ENCODE data around the gene UTS2. TPM values are rescaled to one million over a fixed set of nuclear protein-coding genes. Genes with fewer than 3 reads are reported as not detected.

Gene UTS2
- total and polyA plus RNA-seq, 2 of the 13 experiments (the other 11 are each of a cell fraction or from before 2014, with no cell fraction given): not detected

DNA sequence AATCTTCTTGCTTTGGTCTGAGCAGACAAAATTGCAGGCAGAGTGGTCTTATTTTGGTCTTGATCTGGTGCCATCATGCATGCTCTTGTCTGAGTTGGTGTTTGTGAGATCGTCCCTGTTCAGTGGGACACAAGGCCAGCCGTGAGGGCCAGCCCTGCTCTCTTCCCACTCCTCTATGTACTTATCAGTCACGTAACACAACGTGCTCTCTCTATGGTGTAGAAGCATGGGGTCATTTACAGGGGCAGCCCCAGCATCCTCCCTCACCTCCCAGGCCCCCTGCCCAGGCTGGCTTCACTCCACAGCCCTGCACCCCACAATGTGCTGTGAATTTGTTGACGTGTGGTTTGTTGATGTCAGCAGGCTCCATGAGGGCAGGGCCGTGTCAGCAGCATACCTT is 18.3 kb upstream of the UTS2 start:
- FAIRE-seq (no peak), ATAC-seq (no peak), DNase-seq (ENCODE audit: low spot score) (no peak)
- no peaks in the 10 kb centered on the region for H3K4me1 ChIP-seq (ENCODE audit: insufficient read depth, low read length)
- H3K4me2 ChIP-seq (ENCODE audit: low read depth, low read length): no peak overlapping the region
- 16% methylated on average over 5 of the region's 6 CpGs for WGBS (ENCODE audit: low lambda C conversion rate)
- no peaks in the 10 kb centered on the region for H4K20me1 ChIP-seq (ENCODE audit: insufficient read depth, low read length)
- H3K4me3 ChIP-seq (replicated peaks in 1 of 3; ENCODE audit: insufficient read depth in 1 of 3, low read depth in 2 of 3, low read length in 3 of 3): no peak overlapping the region
- no peak overlapping the region for H3K27ac ChIP-seq (ENCODE audit: extremely low read length, insufficient read depth, low read length)
- peaks cover 0 to 20% of the 10 kb centered on the region in 2 experiments; a peak in 3 of 5 replicates for H3K27me3 ChIP-seq (ENCODE audit: control insufficient read depth in 1 of 2, insufficient read depth in 2 of 2, low read length in 2 of 2)
- no peak overlapping the region for H3K9ac ChIP-seq (ENCODE audit: insufficient read depth, low read depth, low read length)
- H3K36me3 ChIP-seq (replicated peaks in 1 of 2; ENCODE audit: control insufficient read depth in 1 of 2, insufficient read depth in 2 of 2, low read length in 2 of 2): no peaks in the 10 kb centered on the region
- H2AFZ ChIP-seq (ENCODE audit: low read length): no peak overlapping the region
- no TSS peak for BruUV-seq (replicated peaks)
- H3K9me3 ChIP-seq (ENCODE audit: low read length): no peaks in the 10 kb centered on the region
- POLR2A ChIA-PET: no interaction called here
- TF ChIP-seq ATRX (CRISPR knock-in tag; IDR thresholded peaks at IDR 0.05; ENCODE audit: borderline replicate concordance): no peak
- no peak for TF ChIP-seq TGIF2 (CRISPR knock-in tag; IDR thresholded peaks at IDR 0.05)
- TF ChIP-seq ZNF766 (CRISPR knock-in tag; IDR thresholded peaks at IDR 0.05; ENCODE audit: borderline replicate concordance): no peak
- TF ChIP-seq ZFP90 (CRISPR knock-in tag; IDR thresholded peaks at IDR 0.05; ENCODE audit: borderline replicate concordance): no peak
- no peak for TF ChIP-seq NFIC (IDR thresholded peaks at IDR 0.05; ENCODE audit: low read length)
- no peak for TF ChIP-seq PRPF4 (IDR thresholded peaks at IDR 0.05; ENCODE audit: low read depth, low read length, poor library complexity, severe bottlenecking)
- TF ChIP-seq, protein P1, sequence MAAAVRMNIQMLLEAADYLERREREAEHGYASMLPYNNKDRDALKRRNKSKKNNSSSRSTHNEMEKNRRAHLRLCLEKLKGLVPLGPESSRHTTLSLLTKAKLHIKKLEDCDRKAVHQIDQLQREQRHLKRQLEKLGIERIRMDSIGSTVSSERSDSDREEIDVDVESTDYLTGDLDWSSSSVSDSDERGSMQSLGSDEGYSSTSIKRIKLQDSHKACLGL (CRISPR knock-in tag; IDR thresholded peaks at IDR 0.05): no peak
- TF ChIP-seq GABPA (IDR thresholded peaks at IDR 0.05; ENCODE audit: low read depth, low read length): no peak
- TF ChIP-seq GABPA (CRISPR knock-in tag; IDR thresholded peaks at IDR 0.05; ENCODE audit: low read depth): no peak
- TF ChIP-seq, protein P2, sequence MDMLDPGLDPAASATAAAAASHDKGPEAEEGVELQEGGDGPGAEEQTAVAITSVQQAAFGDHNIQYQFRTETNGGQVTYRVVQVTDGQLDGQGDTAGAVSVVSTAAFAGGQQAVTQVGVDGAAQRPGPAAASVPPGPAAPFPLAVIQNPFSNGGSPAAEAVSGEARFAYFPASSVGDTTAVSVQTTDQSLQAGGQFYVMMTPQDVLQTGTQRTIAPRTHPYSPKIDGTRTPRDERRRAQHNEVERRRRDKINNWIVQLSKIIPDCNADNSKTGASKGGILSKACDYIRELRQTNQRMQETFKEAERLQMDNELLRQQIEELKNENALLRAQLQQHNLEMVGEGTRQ (IDR thresholded peaks at IDR 0.05; ENCODE audit: low read depth, low read length): no peak
- TF ChIP-seq, protein P2 (CRISPR knock-in tag; IDR thresholded peaks at IDR 0.05; ENCODE audit: borderline replicate concordance): no peak
- intact Hi-C loops (cut with micrococcal nuclease; ENCODE audit: unreplicated experiment): no loop called here
- in situ Hi-C loops (cut with HindIII; ENCODE audit: extremely low pct_ligation_motif_present, low pct_unique_long_range_greater_than_20kb): loop anchor here (25.0 kb wide), 1 partner anchor 209 kb away; no protein-coding TSS in a partner anchor
- H3K79me2 ChIP-seq (ENCODE audit: insufficient read depth, low read length): no peaks in the 10 kb centered on the region
- CTCF ChIA-PET (ENCODE audit: low intra/inter-chr PET ratio, low total read pairs): no interaction called here

All from HepG2 (cell line).